ENCODE data around the gene SLC35D2.
A peak's percentile ranks its signal among the peaks of the same experiment; 100 is the strongest.

SLC35D2 gene

DNA sequence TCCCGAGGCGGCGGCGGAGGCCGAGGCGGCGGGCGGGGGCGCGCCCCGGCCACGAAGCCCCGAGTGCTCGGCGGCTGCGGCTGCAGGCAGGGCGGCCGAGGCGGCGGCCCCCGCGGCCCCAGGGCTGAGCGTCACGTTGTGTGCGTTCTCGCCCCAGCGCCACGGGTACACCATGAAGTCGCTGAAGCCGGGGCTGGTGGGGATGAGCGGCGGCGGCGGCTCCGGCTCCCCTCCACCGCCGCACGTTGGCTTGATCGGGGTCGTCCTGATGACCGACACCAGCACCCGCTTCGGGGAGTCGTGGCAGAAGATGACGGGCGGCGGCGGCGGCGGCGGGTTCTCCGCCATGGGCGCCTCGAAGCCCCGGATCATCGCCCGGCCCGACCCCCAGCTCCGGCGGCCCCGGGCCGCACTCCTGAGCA is 34.2 kb upstream of the SLC35D2 start:
- Mint-ChIP-seq H3K4me1 (peaks cover 46% of the 10 kb centered on the region), H3K27me3 (ENCODE audit: low read depth, poor library complexity) (no peaks in the 10 kb centered on the region), H3K27ac (peak overlapping the region; percentile 96), H3K9me3 (no peaks in the 10 kb centered on the region), H3K36me3 (ENCODE audit: low read depth) (no peaks in the 10 kb centered on the region), H3K4me3 (peak overlapping the region; percentile 86)
- DNase-seq: no peak
- TF ChIP-seq, protein P1, sequence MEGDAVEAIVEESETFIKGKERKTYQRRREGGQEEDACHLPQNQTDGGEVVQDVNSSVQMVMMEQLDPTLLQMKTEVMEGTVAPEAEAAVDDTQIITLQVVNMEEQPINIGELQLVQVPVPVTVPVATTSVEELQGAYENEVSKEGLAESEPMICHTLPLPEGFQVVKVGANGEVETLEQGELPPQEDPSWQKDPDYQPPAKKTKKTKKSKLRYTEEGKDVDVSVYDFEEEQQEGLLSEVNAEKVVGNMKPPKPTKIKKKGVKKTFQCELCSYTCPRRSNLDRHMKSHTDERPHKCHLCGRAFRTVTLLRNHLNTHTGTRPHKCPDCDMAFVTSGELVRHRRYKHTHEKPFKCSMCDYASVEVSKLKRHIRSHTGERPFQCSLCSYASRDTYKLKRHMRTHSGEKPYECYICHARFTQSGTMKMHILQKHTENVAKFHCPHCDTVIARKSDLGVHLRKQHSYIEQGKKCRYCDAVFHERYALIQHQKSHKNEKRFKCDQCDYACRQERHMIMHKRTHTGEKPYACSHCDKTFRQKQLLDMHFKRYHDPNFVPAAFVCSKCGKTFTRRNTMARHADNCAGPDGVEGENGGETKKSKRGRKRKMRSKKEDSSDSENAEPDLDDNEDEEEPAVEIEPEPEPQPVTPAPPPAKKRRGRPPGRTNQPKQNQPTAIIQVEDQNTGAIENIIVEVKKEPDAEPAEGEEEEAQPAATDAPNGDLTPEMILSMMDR (IDR thresholded peaks at IDR 0.05): no peak

DNA sequence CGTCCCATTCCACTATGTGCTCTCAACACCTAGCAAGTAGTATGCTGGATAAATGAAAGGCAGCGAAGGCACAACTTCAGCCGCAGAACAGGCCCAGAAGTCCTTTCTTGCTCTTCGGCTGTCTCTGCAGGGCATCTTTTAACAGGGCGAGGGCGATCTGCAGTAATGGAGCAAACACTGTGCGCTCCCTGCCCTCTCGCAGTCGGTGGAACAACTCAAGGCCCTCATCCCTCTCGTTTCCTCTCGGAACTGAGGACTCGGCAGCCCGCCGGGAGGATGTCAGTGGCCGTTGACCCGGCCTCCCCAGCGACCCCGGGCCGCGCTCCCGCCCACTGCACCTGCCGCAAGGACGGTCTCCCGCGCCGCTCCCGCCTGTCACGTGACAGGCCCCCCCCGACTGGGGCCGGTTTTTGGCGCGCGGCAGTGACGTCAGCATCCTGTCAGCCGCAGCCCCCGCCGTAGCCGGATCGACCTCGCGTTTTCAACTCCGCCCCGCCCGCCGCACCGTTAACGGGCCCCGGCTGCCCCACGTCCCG is 33.6 kb upstream of the SLC35D2 start:
- peak; percentile 90 for DNase-seq
- Mint-ChIP-seq H3K4me1 (peaks cover 46% of the 10 kb centered on the region), H3K9me3 (no peaks in the 10 kb centered on the region), H3K27me3 (ENCODE audit: low read depth, poor library complexity) (no peaks in the 10 kb centered on the region), H3K36me3 (ENCODE audit: low read depth) (peaks cover 3% of the 10 kb centered on the region), H3K4me3 (peak overlapping the region; percentile 95), H3K27ac (peak overlapping the region; percentile 97)
- TF ChIP-seq, protein P1 (IDR thresholded peaks at IDR 0.05): no peak

DNA sequence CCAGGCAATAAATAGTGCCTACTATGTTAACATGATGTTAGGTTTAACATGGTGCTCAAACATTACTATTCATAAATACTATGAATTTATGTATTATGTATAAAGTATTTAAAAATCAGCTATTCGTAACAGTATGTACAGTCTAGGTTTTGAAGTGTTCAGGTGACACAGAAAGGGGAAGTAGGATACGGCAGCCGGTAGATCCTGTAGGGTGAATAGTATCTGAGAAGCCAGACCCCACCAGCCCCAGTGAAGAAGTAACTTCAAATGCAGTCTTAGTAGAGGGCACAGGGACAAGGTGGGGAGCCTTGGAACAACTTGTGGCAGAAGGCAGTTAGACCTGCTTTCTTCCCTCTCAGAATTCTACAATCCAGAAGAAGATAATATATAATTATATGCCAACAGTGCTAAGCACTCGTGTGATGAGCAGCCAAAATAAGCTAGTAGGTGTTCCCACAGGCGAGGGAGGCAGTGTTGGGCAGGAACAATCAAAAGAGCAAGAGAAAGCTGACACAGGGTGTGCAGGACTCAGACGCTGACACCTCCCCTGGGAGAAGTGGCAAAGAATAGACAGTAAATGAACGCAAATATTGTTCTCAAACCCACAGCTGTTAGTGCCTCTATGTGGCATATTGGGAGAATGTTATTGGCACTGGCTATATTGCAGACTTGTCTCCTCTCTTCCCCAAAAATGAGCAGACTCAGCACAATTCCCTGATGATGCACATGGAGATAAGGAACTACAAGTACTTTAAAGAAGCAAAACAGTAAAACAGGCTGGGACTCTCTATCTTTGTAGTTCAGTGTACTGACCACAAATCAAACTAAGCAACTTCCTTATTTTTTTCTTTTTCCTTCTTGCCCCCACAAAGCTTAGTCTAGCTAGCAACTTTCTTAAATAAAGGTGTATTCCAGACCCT is 30.1 kb upstream of the SLC35D2 start:
- Mint-ChIP-seq H3K27ac (peak overlapping the region; percentile 5), H3K9me3 (no peaks in the 10 kb centered on the region), H3K36me3 (ENCODE audit: low read depth) (peaks cover 31% of the 10 kb centered on the region), H3K4me3 (no peak overlapping the region), H3K27me3 (ENCODE audit: low read depth, poor library complexity) (no peaks in the 10 kb centered on the region), H3K4me1 (peaks cover 22% of the 10 kb centered on the region)
- DNase-seq: no peak
- TF ChIP-seq, protein P1 (IDR thresholded peaks at IDR 0.05): no peak

DNA sequence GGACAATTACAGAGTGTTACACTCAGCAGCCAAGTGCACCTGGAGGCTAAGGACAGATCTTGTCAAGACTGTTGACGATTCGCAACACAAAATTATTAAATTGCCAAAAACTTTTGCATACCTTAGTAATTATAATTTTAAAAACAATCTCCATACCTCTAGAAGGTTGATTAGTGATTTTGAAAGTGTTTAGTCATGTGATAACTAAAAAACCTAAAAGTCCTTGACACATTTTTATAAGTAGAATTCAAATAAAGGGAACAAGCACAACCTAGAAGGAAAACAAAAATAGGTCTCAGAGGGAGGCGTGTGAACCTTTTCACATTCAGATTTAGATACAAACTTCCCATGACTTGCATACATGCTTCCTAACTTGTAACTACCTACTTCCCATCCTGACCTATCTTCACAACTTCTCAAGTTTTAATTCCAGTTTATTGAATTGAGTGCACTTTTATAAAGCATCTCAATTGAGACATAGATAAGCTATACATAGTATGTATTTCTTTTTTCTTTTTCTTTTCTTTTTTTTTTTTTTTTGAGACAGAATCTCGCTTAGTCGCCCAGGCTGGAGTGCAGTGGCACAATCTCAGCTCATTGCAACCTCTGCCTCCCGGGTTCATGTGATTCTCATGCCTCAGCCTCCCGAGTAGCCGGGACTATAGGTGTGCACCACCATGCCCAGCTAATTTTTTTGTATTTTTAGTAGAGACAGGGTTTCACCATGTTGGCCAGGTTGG is 28.8 kb upstream of the SLC35D2 start:
- Mint-ChIP-seq H3K4me1 (peaks cover 22% of the 10 kb centered on the region), H3K9me3 (peaks cover 2% of the 10 kb centered on the region), H3K27me3 (ENCODE audit: low read depth, poor library complexity) (no peaks in the 10 kb centered on the region), H3K36me3 (ENCODE audit: low read depth) (peaks cover 39% of the 10 kb centered on the region), H3K27ac (no peak overlapping the region), H3K4me3 (no peak overlapping the region)
- TF ChIP-seq, protein P1 (IDR thresholded peaks at IDR 0.05): no peak
- DNase-seq: no peak

DNA sequence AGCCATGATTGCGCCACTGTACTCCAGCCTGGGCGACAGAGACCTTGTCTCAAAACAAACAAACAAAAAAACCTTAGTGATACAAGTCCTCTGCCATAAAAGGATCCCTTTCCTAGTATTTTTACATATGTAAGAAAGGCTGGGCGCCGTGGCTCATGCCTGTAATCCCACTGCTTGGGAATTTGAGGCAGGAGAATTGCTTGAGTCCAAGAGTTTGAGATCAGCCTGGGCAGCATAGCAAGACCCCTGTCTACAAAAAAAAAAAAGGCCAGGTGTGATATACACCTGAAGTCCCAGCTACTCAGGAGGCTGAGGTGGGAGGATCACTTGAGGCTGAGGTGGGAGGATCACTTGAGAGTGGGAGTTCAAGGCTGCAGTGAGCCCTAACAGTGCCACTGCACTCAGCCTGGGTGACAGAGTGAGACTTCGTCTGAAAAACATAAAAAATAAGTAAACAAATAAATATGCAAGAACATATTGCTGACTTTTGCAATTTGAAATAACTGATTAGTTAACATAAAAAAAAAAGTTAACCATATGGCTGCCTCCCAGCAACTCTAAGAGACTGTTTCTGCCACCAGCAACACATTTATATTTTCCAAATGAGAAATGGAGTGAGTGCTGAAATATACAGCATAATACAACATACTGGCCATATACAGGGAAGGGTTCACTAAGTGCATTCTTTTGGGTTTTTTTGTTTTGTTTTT is 27.8 kb upstream of the SLC35D2 start:
- H3K9me3 Mint-ChIP-seq: peaks cover 6% of the 10 kb centered on the region
- H3K27ac Mint-ChIP-seq: no peak overlapping the region
- H3K36me3 Mint-ChIP-seq (ENCODE audit: low read depth): peaks cover 44% of the 10 kb centered on the region
- H3K4me1 Mint-ChIP-seq: peaks cover 14% of the 10 kb centered on the region
- no peaks in the 10 kb centered on the region for H3K27me3 Mint-ChIP-seq (ENCODE audit: low read depth, poor library complexity)
- H3K4me3 Mint-ChIP-seq: no peak overlapping the region
- no peak for DNase-seq
- TF ChIP-seq, protein P1 (IDR thresholded peaks at IDR 0.05): no peak

Data from nephron progenitor cell (in vitro differentiated cells).